NOMO-1 treated with DMSO at 0.1 percent for 48 hours (cell line): ENCODE measurements around the gene YWHAQ.
"Not testable (repeated sequence)": the region's sequence is repeated elsewhere in the genome, so short reads cannot be mapped to it uniquely, and the experiment has no call there.

Experiments used
- DNase-seq: peaks from one replicate; lab custom pipeline; 2025; ENCODE audit not compliant: unreplicated experiment; lab: John Stamatoyannopoulos, UW

YWHAQ gene

DNA sequence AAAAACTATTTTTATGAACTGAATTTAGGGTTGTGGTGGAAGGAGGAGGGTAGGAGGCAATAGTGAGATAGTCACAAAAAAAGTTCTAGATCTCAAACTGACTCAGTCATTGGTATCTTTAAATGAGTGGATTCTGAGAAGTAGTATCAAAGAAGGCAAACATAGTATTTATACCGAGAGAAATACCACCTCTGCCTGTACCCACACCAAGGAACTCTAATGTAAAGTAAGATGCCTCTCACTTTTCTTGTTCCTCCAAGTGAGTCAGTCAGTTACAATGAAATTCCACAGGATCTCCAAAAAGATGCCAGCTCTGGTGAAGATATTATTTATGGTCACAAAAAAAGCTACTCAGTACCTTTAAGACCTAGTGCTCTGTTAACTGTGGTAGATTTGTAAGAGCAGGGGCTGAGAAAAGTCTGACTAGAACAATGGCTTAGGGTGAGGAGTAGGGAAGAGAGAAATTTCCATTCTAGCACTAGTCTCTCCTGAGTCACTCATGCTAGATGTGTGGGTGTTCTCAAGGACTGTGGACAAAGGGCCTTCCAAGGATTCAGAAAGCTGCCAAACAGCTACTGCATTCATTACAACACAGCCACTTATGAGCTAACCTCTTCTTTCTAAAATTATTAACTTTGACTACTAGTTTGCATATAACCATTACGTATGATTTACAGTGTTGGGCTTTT is 36.3 kb downstream of the YWHAQ start:
- DNase-seq: no peak

DNA sequence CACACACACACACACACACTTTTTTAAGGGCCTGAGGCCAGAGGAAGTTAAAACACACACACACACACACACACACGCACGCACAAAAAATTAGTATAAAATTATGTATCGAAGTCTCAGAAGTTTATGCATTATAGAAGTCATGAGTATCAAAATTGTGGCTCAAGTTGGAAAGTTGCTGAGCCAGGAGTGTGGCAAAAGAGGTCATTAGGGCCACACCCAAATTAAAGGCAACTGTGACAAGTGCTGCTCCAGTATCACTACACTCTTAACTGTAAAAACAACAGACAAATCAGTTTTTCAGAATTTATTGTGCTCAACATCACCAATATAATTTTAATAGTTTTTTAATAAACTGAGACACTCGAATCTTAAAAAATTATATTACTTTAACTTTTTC is 36.9 kb downstream of the YWHAQ start:
- no peak for DNase-seq

DNA sequence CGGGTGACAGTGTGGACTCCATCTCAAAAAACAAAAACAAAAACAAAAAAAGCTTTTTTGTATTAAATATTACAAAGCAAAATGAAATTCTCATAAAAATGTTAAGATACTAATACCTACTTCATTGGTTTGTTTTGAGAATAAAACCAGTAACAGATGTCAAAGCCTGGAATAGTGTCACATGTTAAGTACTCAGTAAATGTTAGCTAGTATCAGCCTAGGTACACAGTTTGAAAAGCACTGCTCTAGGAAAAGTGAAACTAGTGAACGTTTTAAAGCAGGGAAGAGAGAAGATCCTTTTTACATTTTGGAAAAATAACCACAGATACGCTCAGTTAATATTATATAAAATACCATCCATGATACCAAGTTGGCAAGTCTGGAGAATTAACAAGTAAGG is 38.1 kb downstream of the YWHAQ start:
- no peak for DNase-seq

DNA sequence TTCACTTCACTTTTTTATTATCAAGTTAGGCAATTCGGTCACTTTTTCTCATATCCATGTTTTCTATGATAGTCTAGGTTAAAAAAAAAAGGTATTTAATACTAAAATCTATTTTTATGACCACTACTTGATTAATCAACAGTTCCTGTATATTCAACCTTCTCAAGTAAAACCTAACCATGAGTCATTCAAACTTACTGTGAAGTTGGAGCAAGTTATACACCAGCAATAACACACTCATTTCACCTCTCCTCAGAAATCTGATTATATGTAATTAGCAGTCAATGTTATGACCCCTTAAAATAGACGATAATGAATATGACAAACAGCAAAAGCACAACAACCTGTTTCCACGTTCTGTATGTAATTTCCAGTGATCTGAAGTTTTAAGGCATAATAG is 40.2 kb downstream of the YWHAQ start:
- DNase-seq: no peak

DNA sequence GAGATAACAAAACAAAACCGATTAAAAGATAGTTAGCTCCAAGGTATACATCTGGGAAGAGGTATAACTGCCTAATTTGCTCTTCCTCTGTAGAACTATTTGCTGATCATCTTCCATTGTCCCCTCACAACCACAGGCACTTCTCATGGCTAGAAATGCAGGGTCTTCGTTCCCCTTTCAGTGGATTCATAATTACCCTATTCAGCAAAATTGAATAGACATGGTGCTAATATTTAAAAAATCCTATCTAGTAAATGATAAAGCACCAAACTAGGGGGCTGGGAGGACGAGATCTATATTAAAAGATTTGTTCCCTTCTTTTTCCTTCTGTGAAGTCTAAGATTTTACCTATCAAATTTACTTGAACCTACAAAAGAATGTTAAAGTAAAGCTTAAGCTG is 44.3 kb downstream of the YWHAQ start:
- DNase-seq: no peak

DNA sequence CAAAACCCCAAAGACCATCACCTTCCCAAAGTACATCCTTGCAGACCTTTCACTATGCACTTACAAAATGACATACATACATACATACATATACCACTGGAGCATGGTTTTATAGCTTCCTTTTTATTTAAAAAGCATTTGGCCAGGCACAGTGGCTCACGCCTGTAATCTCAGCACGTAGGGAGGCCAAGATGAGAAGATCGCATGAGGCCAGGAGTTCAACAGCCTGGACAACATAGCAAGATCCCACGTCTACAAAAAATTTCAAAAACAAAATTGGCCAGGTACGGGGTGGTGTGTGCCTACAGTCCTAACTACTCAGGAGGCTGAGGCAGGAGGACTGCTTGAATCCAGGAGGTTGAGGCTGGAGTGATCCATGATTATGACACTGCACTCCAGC is 45.3 kb downstream of the YWHAQ start:
- no peak for DNase-seq

DNA sequence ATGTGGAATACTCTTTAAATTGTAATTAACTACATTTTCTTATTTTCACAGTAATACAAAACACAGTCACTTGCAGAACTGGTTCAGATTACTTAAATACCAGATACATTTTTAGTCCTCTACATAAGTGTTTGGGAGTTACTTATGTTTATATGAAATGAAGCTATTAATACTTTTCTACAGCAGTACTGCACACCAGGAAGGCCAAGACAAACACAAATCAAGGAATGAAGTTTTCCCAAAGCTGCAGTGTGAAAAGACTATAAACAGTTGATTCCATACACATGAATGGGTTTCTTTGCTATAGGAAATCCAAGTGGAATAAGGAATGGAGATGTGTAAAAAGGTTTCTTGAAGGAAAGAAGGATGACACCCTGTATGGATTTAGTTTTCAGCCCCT is 45.9 kb downstream of the YWHAQ start:
- DNase-seq: not testable (repeated sequence)

DNA sequence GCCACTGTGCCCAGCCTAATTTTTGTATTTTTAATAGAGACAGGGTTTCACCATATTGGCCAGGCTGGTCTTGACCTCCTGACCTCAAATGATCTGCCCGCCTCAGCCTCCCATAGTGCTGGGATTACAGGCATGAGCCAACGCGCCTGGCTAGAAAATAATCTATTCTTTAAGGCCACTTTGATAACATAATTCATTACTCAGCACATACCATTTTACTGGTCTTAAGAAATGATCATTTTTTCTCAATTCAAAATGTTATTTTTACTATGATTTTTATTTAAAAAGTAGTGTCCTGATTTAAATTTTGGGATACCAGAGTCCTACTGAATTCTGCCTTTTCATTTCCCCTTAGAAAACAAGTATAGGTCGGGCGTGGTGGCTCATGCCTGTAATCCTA is 48.2 kb downstream of the YWHAQ start:
- DNase-seq: no peak

DNA sequence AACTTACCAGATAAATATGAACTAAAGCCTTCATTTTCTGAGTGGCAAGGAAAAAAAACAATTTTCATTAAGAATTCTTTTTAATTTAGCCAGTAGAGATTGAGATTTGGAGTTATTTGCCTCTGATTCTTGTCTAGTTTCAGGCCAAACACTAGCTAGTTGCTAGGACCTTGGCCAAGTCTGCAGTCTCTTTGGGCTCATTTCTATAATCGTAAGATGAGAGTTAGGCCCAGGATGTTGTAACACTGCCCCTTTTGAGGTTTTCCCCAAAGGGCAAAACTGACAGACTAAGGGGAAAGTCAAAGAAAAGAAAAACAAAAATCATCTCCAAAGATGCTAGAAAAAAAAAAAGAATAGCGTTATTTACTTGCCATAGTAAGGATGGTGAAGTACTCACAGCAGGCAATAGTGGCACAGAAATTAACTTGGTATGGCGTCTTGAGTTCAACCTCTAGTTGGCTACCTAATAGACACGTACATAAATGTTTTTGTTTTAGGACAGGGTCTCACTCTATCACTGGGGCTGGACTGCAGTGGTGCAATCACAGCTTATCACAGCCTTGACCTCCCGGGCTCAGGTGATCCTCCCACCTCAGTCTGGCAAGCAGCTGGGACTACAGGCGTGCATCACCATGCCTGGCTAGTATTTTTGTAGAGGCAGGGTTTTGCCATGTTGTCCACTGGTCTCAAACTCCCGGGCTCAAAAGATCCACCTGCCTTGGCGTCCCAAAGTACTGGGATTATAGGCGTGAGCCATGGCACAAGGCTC is 52.1 kb downstream of the YWHAQ start:
- DNase-seq: no peak

DNA sequence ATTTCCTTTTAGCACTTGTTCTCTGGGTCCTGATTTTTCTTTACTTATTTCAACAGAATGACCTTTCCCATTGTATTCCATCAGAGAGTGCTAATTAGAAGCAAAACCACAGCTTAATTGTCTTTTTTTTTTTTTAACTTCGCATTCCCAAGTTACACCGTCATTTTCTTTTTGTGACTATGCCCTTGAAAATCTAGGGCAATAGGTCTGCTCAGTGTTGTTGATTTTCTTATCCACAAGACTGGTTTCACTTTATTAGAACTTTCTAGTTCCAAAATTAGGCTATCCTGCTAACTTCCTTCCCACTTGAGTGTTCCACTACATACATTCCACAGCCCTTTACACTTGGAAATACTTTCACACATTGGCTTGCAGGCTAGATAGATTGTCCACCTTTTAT is 56.5 kb downstream of the YWHAQ start:
- no peak for DNase-seq

DNA sequence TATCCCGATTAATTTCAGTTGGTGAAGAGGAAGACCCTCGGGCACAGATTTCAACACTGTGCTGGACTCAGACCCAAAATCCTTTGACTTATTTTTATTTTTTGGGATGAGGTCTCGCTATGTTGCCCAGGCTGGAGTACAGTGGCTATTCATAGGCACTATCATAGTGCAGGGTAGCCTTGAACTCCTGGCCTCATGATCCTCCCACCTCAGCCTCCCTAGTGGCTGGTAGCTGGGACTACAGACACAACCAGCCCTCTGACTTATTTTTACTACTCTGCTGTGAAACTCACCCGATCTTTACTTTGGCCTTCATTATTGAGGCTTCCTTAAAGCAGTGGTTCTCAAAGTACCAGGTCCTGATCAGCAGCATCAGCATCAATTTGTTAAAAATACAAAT is 57.0 kb downstream of the YWHAQ start:
- DNase-seq: no peak

DNA sequence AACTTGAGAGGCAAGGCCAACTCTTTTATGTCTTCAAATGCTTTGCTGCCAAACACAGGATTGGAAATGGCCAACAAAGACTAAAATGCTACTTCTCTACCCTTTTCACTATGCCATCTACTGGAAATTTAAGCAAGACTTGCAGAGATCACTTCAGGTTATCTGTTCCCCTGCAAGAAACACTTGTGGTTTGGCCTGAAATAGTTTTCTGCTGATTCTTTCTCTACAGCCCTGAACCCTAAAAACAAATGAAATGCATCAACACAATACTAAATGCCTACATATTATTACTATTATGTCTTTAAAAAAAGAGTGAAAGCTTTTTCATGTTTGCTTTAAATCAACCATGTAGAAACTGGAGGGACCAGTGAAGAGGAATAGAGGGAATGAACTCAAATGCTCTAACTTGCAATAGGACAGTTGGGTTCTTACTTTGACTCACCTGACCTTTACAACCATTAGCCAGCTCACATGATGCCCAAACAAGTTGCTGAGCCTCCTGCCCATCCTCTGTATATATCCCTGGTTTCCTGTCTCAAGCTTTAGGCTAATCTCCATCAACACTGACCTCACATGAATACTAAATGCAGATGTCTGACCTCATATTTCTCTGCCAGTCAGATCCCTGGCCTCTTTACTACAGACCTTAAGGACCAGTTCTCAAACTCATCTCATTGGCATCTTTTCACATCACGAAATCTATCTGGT is 57.6 kb downstream of the YWHAQ start:
- DNase-seq: no peak

DNA sequence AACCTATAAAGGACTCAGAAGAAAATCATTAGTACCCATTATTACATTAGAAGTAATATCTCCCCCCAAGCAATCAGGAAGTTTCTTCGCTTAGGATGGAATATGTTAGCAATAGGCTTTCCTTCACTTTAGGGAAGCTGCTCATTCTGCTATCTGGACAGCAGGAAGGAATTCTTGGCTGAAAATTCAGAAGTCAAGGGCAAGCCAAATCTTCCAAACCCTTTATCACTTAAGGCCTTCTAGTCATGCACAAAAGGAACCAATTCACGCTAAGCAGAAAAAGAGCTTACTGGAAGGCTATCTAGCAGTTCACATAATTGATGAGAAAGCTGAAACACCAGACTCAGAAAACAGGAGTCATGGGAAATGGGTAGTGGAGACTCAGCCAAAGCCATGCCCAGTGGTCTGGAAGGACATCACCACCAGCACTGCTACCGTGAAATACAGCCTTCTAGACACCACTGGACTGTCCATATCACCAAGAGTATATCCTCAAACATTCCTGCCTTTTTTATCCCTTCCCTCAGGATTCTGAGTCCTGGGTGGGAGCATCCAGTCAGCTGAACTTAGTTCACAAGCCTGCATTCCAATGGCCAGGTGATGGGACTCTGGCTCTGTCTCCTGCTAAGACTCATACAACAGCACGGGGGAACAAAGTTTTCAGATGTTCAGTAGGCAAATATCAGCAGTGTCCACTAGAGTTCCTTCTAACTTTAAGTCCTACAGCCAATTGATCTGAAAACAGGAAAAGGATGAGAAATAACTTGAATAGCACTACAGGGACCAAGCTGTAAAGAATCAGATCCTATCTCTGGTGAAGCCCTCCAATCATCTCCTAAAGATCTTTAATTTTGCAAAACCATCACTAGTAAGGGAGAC is 60.4 kb downstream of the YWHAQ start:
- DNase-seq: no peak

DNA sequence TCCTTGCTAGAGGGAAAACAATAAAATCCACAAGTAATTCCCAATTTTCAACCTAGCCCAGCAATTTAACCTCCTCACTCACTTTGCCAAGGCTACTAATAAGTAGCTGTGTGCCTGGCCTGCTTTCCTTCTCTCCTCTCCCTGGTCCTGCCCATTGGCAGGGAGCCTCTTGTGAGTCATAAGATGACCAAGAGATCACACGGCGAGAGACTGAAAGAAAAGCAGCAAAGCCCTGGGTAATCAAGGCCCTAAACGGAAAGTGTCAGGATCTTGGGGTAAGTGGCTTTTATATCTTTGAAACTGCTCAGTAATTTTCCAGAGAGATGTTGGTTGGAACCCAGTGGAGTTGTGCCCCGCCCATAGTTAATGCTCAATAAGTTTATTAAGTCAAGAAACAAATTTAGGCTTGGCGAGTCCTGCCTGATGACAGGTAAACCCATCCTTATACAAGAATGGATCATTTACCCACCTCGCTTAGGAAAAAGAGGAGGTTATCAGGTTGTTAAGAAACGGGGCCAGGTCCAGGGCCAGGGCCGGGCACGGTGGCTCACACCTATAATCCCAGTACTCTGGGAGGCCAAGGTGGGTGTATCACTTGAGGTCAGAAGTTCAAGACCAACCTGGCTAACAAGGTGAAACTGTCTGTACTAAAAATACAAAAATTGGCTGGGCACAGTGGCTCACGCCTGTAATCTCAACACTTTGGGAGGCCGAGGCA is 65.2 kb downstream of the YWHAQ start:
- no peak for DNase-seq

DNA sequence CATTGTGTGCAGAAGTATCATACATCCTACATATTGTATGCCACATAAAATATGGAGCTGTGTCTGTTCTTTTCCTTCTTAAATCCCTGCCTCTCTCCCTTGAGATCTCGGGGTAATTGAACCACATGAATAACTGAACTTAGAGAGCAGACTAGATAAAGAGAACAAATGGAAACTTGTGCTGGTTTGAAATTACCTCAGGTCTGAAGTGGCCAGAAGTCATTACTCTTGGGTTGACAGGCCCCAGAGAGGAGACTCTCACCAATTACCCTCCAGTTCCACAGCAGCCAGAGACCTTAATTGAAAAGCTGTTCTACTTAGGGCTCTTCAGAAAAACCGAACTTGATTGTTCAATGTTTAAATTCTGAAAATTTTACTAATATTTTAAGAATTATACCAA is 70.2 kb downstream of the YWHAQ start:
- no peak for DNase-seq

DNA sequence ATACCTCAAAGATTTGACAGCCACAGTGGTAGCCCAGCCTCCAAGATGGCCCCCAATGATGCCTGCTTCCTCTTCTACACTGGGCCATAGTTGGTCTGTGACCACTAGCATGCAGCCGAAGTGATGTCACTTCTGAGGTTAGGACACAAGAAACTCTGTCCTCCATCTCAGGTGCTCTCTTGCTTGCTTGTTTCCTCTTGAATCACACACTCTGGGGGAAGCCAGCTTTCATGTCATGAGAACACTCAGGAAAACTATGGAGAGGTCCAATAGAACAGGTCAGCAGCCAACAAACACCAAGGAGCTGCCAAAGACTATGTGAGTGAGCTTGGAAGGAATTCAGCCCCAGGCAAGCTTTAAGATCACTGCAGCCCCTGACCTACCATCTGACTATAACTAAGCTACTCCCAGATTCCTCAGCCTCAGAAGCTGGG is 71.8 kb downstream of the YWHAQ start:
- no peak for DNase-seq

DNA sequence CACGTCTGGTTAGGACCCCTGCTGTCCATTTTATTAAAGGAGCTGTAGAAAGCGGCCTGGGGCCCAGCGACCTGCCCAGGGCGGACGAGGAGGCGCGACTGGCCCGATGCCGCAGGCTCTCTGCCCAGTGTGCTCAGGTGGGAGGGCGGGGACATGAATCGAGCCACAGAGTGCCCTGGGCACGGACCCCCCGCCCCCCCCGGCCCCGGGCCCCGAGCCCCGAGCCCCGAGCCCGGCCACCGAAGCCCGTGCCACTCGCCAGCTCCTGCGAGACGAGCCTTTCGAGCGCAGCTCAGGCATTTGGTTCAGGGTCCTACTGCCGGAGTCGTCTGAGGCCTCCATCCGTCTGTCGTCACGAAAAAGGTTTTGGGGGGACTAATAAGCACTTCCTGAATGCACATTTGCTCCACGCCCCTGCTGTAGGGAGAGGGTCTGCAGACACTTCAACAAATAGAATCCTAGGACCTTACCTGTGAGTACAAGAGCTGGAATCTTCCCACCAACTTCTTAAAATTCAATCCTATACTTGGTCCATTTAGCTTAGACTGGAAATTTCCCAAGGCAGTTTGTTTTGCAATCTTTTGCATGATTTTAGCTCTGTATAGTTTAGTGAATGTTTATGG is 74.6 kb downstream of the YWHAQ start:
- DNase-seq: peak; percentile 45

DNA sequence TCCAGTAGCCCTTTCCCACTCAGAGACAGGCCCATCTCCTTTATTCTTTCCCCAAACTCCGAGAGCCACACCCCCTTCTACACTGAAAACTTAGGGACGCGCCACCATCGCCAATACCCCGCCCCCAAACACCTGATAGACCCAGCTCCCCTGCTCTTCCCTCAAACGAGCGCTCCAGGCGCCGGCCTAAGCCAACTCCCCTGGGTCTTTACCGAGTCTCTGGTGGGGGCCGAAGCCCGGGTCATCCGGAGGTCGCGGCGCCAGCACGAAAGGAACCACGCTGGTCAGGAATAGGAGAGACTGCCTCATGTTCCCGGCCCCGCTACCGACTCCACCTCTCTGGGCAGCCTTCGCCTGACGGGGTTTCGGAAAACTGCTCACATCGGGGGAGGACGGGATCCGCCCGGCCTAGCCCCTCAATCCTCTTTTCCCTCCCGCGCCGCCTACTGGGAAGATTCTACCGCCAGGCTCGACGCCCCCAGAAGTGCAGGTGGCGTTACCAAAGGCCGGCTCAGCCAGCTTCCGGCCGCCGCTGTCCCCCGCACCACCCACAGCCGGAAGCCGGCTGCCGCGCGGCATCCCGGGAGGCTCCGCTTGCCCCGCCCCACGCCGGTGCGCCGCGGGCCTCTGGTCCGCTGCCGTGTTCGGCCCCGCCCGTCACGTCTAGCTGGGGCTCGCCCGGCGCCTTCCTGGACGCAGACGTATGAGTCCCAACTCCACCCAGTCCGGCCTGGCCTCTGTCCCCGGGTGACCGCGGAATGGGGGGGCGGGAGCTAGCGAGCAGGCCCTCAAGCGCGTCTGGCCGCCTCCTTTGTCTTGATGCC is 75.3 kb downstream of the YWHAQ start, which contains the start of gene ADAM17:
Gene ADAM17, minus strand, starts transcription at position 534 of the 824 bp plus-strand sequence. Its CDS starts 225 bp downstream, at position 309.
- DNase-seq: peak; percentile 91

DNA sequence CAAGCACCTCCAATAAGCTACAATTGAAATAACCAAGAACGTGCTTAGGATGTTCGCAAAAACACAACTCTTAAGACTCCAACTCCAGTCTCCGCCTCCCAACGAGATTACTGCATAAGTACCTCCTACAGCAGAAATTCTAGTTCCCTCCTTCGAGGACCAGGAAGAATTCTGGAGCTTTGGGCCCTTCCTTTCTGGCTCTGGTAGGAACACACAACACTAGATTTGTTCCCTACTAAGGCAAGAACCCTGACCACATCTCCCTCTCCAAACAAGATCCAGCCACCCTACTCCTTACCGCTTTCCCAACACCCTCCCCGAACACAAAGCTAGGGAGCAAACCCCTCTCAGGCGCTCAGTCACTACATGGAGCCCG is 75.9 kb downstream of the YWHAQ start:
- DNase-seq: peak; percentile 49
